Measurements from ENCODE around the gene IQCF2. TPM values are rescaled to one million over a fixed set of nuclear protein-coding genes. Genes with fewer than 3 reads are reported as not detected.

The IQCF2 gene
- polyA plus RNA-seq, 3 donors: not detected

- H3K27me3 ChIP-seq (ENCODE audit: control insufficient read depth in 2 of 2, insufficient read depth in 2 of 2, low read length in 2 of 2): peaks cover 0 to 2% of the 10 kb centered on the region in 2 donors
- H3K4me3 ChIP-seq (replicated peaks in 1 of 3; ENCODE audit: low read depth in 2 of 3, low read length in 3 of 3): no peak overlapping the region
- Mint-ChIP-seq H3K27me3 (ENCODE audit: low read depth in 3 of 3) (peaks cover 5 to 29% (median 13%) of the 10 kb centered on the region in 3 donors), H3K36me3 (no peaks in the 10 kb centered on the region), H3K9me3 (peaks cover 0 to 2% (median 0%) of the 10 kb centered on the region in 7 donors), H3K4me3 (no peak overlapping the region), H3K27ac (no peak overlapping the region), H3K4me1 (no peaks in the 10 kb centered on the region)
- H3K4me2 ChIP-seq (replicated peaks; ENCODE audit: extremely low read depth, low read length, poor library complexity, severe bottlenecking): no peak overlapping the region
- TF ChIP-seq, protein P1, sequence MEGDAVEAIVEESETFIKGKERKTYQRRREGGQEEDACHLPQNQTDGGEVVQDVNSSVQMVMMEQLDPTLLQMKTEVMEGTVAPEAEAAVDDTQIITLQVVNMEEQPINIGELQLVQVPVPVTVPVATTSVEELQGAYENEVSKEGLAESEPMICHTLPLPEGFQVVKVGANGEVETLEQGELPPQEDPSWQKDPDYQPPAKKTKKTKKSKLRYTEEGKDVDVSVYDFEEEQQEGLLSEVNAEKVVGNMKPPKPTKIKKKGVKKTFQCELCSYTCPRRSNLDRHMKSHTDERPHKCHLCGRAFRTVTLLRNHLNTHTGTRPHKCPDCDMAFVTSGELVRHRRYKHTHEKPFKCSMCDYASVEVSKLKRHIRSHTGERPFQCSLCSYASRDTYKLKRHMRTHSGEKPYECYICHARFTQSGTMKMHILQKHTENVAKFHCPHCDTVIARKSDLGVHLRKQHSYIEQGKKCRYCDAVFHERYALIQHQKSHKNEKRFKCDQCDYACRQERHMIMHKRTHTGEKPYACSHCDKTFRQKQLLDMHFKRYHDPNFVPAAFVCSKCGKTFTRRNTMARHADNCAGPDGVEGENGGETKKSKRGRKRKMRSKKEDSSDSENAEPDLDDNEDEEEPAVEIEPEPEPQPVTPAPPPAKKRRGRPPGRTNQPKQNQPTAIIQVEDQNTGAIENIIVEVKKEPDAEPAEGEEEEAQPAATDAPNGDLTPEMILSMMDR (IDR thresholded peaks at IDR 0.05): no peak
- no peak overlapping the region for H3K27ac ChIP-seq (ENCODE audit: low read depth in 1 of 2, low read length in 2 of 2)
- no peak overlapping the region for H3K9ac ChIP-seq (ENCODE audit: insufficient read depth, low read length, poor library complexity, severe bottlenecking)
- intact Hi-C loops (cut with micrococcal nuclease): no loop called here
- H2AFZ ChIP-seq (ENCODE audit: insufficient read depth, low read depth, low read length, poor library complexity, severe bottlenecking): no peak overlapping the region
- H3K79me2 ChIP-seq (ENCODE audit: insufficient read depth, low read length): no peaks in the 10 kb centered on the region
- H3K4me1 ChIP-seq (ENCODE audit: control insufficient read depth in 1 of 2, insufficient read depth in 2 of 2, low read length in 2 of 2): no peaks in the 10 kb centered on the region
- no peaks in the 10 kb centered on the region for H4K20me1 ChIP-seq (ENCODE audit: insufficient read depth, low read length)
- no peak for DNase-seq
- H3K36me3 ChIP-seq (replicated peaks in 1 of 2; ENCODE audit: control insufficient read depth in 1 of 2, insufficient read depth in 2 of 2, low read length in 2 of 2): no peaks in the 10 kb centered on the region
- 97% methylated on average over 10 of the region's 10 CpGs for WGBS (ENCODE audit: insufficient coverage)
- H3K9me3 ChIP-seq (replicated peaks in 1 of 2; ENCODE audit: control insufficient read depth in 1 of 2, insufficient read depth in 1 of 2, low read length in 2 of 2): no peaks in the 10 kb centered on the region
These were observed 12.5 kb downstream of the IQCF2 start for GRCh38 chr3:51873876-51874275.

DNA sequence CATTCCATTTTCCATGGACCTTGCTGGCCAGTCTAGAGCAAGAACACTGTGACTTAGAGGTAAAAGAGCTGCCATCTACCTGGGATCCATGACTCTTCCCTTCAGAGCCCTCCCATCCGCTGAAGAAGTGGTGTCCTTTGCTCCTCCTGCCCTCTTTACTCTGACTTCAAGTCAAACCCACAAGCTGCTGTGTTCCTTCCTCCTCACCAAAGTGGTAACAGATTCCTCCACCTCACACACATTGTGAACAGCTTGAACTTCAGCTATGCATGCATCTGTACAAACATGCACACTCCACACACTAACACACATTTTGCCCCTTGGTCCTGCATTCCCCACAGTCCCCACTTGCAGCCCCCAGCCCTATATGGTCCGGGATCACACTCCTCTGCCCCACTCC is 13.0 kb downstream of the IQCF2 start:
- TF ChIP-seq, protein P1 (IDR thresholded peaks at IDR 0.05): no peak
- intact Hi-C loops (cut with micrococcal nuclease): no loop called here
- WGBS (ENCODE audit: insufficient coverage): 81% methylated on average over 2 of the region's 2 CpGs
- Histone ChIP-seq H3K4me3 (replicated peaks in 1 of 3; ENCODE audit: low read depth in 2 of 3, low read length in 3 of 3) (no peak overlapping the region), H3K9ac (ENCODE audit: insufficient read depth, low read length, poor library complexity, severe bottlenecking) (no peak overlapping the region), H3K9me3 (replicated peaks in 1 of 2; ENCODE audit: control insufficient read depth in 1 of 2, insufficient read depth in 1 of 2, low read length in 2 of 2) (no peaks in the 10 kb centered on the region), H3K27ac (ENCODE audit: low read depth in 1 of 2, low read length in 2 of 2) (no peak overlapping the region), H2AFZ (ENCODE audit: insufficient read depth, low read depth, low read length, poor library complexity, severe bottlenecking) (no peak overlapping the region), H3K4me1 (ENCODE audit: control insufficient read depth in 1 of 2, insufficient read depth in 2 of 2, low read length in 2 of 2) (no peaks in the 10 kb centered on the region), H4K20me1 (ENCODE audit: insufficient read depth, low read length) (no peaks in the 10 kb centered on the region), H3K36me3 (replicated peaks in 1 of 2; ENCODE audit: control insufficient read depth in 1 of 2, insufficient read depth in 2 of 2, low read length in 2 of 2) (no peaks in the 10 kb centered on the region), H3K4me2 (replicated peaks; ENCODE audit: extremely low read depth, low read length, poor library complexity, severe bottlenecking) (no peak overlapping the region), H3K27me3 (ENCODE audit: control insufficient read depth in 2 of 2, insufficient read depth in 2 of 2, low read length in 2 of 2) (peaks cover 0 to under 1% of the 10 kb centered on the region in 2 donors), H3K79me2 (ENCODE audit: insufficient read depth, low read length) (no peaks in the 10 kb centered on the region)
- no peak overlapping the region for H3K4me3 Mint-ChIP-seq
- no peak for DNase-seq
- H3K9me3 Mint-ChIP-seq: peaks cover 0 to 2% (median 0%) of the 10 kb centered on the region in 7 donors
- peaks cover 3 to 27% (median 11%) of the 10 kb centered on the region in 3 donors for H3K27me3 Mint-ChIP-seq (ENCODE audit: low read depth in 3 of 3)
- no peaks in the 10 kb centered on the region for H3K4me1 Mint-ChIP-seq
- peak overlapping the region in 1 of 7 donors; percentile 2 for H3K27ac Mint-ChIP-seq
- no peaks in the 10 kb centered on the region for H3K36me3 Mint-ChIP-seq

Data from CD14-positive monocyte (primary cell).